MM.1S (cell line): ENCODE results near the gene TMOD1.

Source experiments
- CTCF ChIP-seq: fragments of 300-600 bp; sonication (generic); IDR thresholded peaks from 2 replicates; pipeline ENCODE4 v1.5.1; 2016; ENCODE audit warnings: antibody characterized with exemption, low read length, mixed read lengths
- EZH2 ChIP-seq: fragments of 300-600 bp; sonication (generic); optimal IDR thresholded peaks from 2 replicates; pipeline ENCODE3; 2017; ENCODE audit warnings: low read depth, mild to moderate bottlenecking, antibody characterized with exemption, low read length, mixed read lengths
- EZH2phosphoT487 ChIP-seq: fragments of 300-600 bp; sonication (generic); IDR thresholded peaks from 2 replicates; pipeline ENCODE4 v1.6.1; 2018; ENCODE audit warnings: antibody characterized with exemption, low read length

- no peak for TF ChIP-seq CTCF
- no peak for TF ChIP-seq EZH2phosphoT487
- no peak for TF ChIP-seq EZH2
These were observed 75.6 kb downstream of the TMOD1 start for GRCh38 chr9:97577051-97577450.
